Glomerular visceral epithelial cell (primary cell): ENCODE measurements around the gene RALGPS1.
A peak's percentile ranks its signal among the peaks of the same experiment; 100 is the strongest.

Experiments used
- DNase-seq: peaks from one replicate; pipeline ENCODE4 v3.0.0-alpha.2; 2016; ENCODE audit errors: extremely low spot score

Gene RALGPS1

GRCh38 chr9:126904586-126904985 lies 10.0 kb upstream of the RALGPS1 start:
- DNase-seq = no peak

GRCh38 chr9:126906091-126906490 lies 8.5 kb upstream of the RALGPS1 start:
- DNase-seq = no peak

GRCh38 chr9:126907058-126907457 lies 7.5 kb upstream of the RALGPS1 start:
- DNase-seq = no peak

GRCh38 chr9:126915281-126915816 lies 767 bp downstream of the RALGPS1 start:
- peak; percentile 10 for DNase-seq

GRCh38 chr9:126915846-126916543 lies 1.4 kb downstream of the RALGPS1 start:
- no peak for DNase-seq

GRCh38 chr9:126916909-126917308 lies 2.3 kb downstream of the RALGPS1 start:
- no peak for DNase-seq

- no peak for DNase-seq
Measured at GRCh38 chr9:126919193-126919592, 4.6 kb downstream of the RALGPS1 start.

- DNase-seq = no peak
Measured at GRCh38 chr9:126925876-126926275, 11.3 kb downstream of the RALGPS1 start.

- DNase-seq = no peak
Measured at GRCh38 chr9:126926364-126926763, 11.8 kb downstream of the RALGPS1 start.

GRCh38 chr9:126927419-126927818 lies 12.8 kb downstream of the RALGPS1 start:
- no peak for DNase-seq

- DNase-seq = no peak
Measured at GRCh38 chr9:126932871-126933321, 18.3 kb downstream of the RALGPS1 start.

GRCh38 chr9:126933334-126933980 lies 18.9 kb downstream of the RALGPS1 start:
- no peak for DNase-seq

GRCh38 chr9:126934441-126934840 lies 19.9 kb downstream of the RALGPS1 start:
- DNase-seq = no peak

GRCh38 chr9:126935630-126936029 lies 21.0 kb downstream of the RALGPS1 start:
- DNase-seq = no peak

GRCh38 chr9:126937444-126937843 lies 22.9 kb downstream of the RALGPS1 start:
- no peak for DNase-seq

GRCh38 chr9:126938327-126938726 lies 23.7 kb downstream of the RALGPS1 start:
- peak; percentile 11 for DNase-seq

- peak; percentile 30 for DNase-seq
Measured at GRCh38 chr9:126939821-126940221, 25.2 kb downstream of the RALGPS1 start.

GRCh38 chr9:126942399-126942798 lies 27.8 kb downstream of the RALGPS1 start:
- no peak for DNase-seq

GRCh38 chr9:126945682-126946081 lies 31.1 kb downstream of the RALGPS1 start:
- no peak for DNase-seq

GRCh38 chr9:126947529-126947928 lies 32.9 kb downstream of the RALGPS1 start:
- no peak for DNase-seq

- DNase-seq = no peak
Measured at GRCh38 chr9:126952205-126952977, 37.8 kb downstream of the RALGPS1 start.

GRCh38 chr9:126953041-126953809 lies 38.6 kb downstream of the RALGPS1 start:
- DNase-seq = no peak
